ENCODE results near the gene ERLEC1.
"Not testable (repeated sequence)": the region's sequence is repeated elsewhere in the genome, so short reads cannot be mapped to it uniquely, and the experiment has no call there.

Gene ERLEC1

DNA sequence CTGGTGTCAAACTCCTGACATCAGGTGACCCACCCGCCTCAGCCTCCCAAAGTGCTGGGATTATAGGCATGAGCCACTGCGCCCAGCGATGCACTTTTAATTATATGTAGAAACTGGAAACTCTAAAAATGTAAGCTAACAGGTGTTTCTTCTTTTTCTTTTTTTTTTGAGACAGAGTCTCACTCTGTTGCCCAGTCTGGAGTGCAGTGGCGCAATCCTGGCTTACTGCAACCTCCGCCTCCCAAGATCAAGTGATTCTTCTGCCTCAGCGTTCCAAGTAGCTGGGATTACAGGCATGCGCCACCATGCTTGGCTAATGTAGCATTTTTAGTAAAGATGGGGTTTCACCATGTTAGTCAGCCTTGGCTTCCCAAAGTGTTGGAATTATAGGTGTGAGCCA lies 54.8 kb downstream of the ERLEC1 start:
- H3K4me3 ChIP-seq (ENCODE audit: insufficient read depth in 1 of 2, low read depth in 1 of 2, low read length in 2 of 2); H3K23ac ChIP-seq (ENCODE audit: low read length in 2 of 2); H2BK120ac ChIP-seq (ENCODE audit: low read depth, low read length); H2BK5ac ChIP-seq (ENCODE audit: low read depth, low read length, poor library complexity, severe bottlenecking); H2AFZ ChIP-seq (ENCODE audit: low read depth, low read length); H3K9me3 ChIP-seq (ENCODE audit: control insufficient read depth, low read length); DNase-seq; H3K4ac ChIP-seq (ENCODE audit: low read depth in 1 of 2, low read length in 2 of 2); H4K91ac ChIP-seq (ENCODE audit: low read length); H3K36me3 ChIP-seq (ENCODE audit: control insufficient read depth in 1 of 2, insufficient read depth in 2 of 2, low read depth in 1 of 2, low read length in 2 of 2); H2BK12ac ChIP-seq (ENCODE audit: low read length in 2 of 2); H4K8ac ChIP-seq (ENCODE audit: low read length); H3K14ac ChIP-seq (ENCODE audit: low read length in 2 of 2); H3K4me2 ChIP-seq (ENCODE audit: low read length, poor library complexity, severe bottlenecking); H3K27me3 ChIP-seq (ENCODE audit: control insufficient read depth in 1 of 2, insufficient read depth in 1 of 2, low read length in 2 of 2); H3K27ac ChIP-seq (ENCODE audit: low read length, poor library complexity, severe bottlenecking); H3K79me1 ChIP-seq (replicated peaks; ENCODE audit: low read length, poor library complexity, severe bottlenecking); H2BK15ac ChIP-seq (ENCODE audit: low read depth, poor library complexity, severe bottlenecking); H3K4me1 ChIP-seq (ENCODE audit: control insufficient read depth, insufficient read depth, low read depth, low read length); H2AK5ac ChIP-seq (ENCODE audit: low read length, severe bottlenecking); H3K9ac ChIP-seq (ENCODE audit: low read length); H3K18ac ChIP-seq (ENCODE audit: low read depth in 1 of 2, low read length in 2 of 2): not testable (repeated sequence)
- 98% methylated on average over 5 of the region's 7 CpGs for WGBS

DNA sequence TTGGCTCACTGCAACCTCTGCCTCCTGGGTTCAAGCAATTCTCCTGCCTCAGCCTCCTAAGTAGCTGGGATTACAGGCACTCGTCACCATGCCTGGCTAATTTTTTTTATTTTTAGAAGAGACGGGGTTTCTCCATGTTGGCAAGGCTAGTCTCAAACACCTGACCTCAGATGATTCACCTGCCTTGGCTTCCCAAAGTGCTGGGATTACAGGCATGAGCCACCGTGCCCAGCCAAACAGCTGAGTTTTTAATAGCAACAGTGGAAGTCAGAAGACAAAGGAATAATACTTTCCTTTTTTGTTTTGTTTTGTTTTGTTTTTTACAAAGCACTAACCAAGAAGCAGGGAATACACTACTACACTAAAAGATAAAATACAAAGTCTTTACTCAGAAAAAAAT lies 56.0 kb downstream of the ERLEC1 start:
- Histone ChIP-seq H3K9ac (ENCODE audit: low read length) (no peak overlapping the region), H3K27me3 (ENCODE audit: control insufficient read depth in 1 of 2, insufficient read depth in 1 of 2, low read length in 2 of 2) (no peaks in the 10 kb centered on the region), H3K4me3 (ENCODE audit: insufficient read depth in 1 of 2, low read depth in 1 of 2, low read length in 2 of 2) (no peak overlapping the region), H4K8ac (ENCODE audit: low read length) (no peak overlapping the region), H2AK5ac (ENCODE audit: low read length, severe bottlenecking) (no peak overlapping the region), H3K14ac (ENCODE audit: low read length in 2 of 2) (no peak overlapping the region), H3K4me1 (ENCODE audit: control insufficient read depth, insufficient read depth, low read depth, low read length) (no peaks in the 10 kb centered on the region), H3K4me2 (ENCODE audit: low read length, poor library complexity, severe bottlenecking) (no peak overlapping the region), H3K79me1 (replicated peaks; ENCODE audit: low read length, poor library complexity, severe bottlenecking) (no peaks in the 10 kb centered on the region), H4K91ac (ENCODE audit: low read length) (no peak overlapping the region), H2BK120ac (ENCODE audit: low read depth, low read length) (no peak overlapping the region), H2BK5ac (ENCODE audit: low read depth, low read length, poor library complexity, severe bottlenecking) (no peak overlapping the region), H2BK12ac (ENCODE audit: low read length in 2 of 2) (no peak overlapping the region), H2AFZ (ENCODE audit: low read depth, low read length) (no peak overlapping the region), H3K27ac (ENCODE audit: low read length, poor library complexity, severe bottlenecking) (no peak overlapping the region), H3K23ac (ENCODE audit: low read length in 2 of 2) (no peak overlapping the region), H3K18ac (ENCODE audit: low read depth in 1 of 2, low read length in 2 of 2) (no peak overlapping the region), H3K4ac (ENCODE audit: low read depth in 1 of 2, low read length in 2 of 2) (no peak overlapping the region), H3K9me3 (ENCODE audit: control insufficient read depth, low read length) (peaks cover 2% of the 10 kb centered on the region), H3K36me3 (ENCODE audit: control insufficient read depth in 1 of 2, insufficient read depth in 2 of 2, low read depth in 1 of 2, low read length in 2 of 2) (peaks cover 0 to 2% of the 10 kb centered on the region in 2 experiments), H2BK15ac (ENCODE audit: low read depth, poor library complexity, severe bottlenecking) (no peak overlapping the region)
- no peak for DNase-seq
- WGBS, result 89% methylated on average over 3 of the region's 3 CpGs

- H2BK12ac ChIP-seq (ENCODE audit: low read length in 2 of 2), result no peak overlapping the region
- peaks cover 2% of the 10 kb centered on the region for H3K9me3 ChIP-seq (ENCODE audit: control insufficient read depth, low read length)
- H2BK5ac ChIP-seq (ENCODE audit: low read depth, low read length, poor library complexity, severe bottlenecking), result no peak overlapping the region
- DNase-seq, result no peak
- H3K36me3 ChIP-seq (ENCODE audit: control insufficient read depth in 1 of 2, insufficient read depth in 2 of 2, low read depth in 1 of 2, low read length in 2 of 2), result peaks cover 0 to 7% of the 10 kb centered on the region in 2 experiments
- H3K18ac ChIP-seq (ENCODE audit: low read depth in 1 of 2, low read length in 2 of 2), result no peak overlapping the region
- WGBS, result 84% methylated on average over 1 of the region's 2 CpGs
- no peak overlapping the region for H3K4ac ChIP-seq (ENCODE audit: low read depth in 1 of 2, low read length in 2 of 2)
- H3K4me2 ChIP-seq (ENCODE audit: low read length, poor library complexity, severe bottlenecking), result no peak overlapping the region
- H3K27me3 ChIP-seq (ENCODE audit: control insufficient read depth in 1 of 2, insufficient read depth in 1 of 2, low read length in 2 of 2), result no peaks in the 10 kb centered on the region
- H3K4me3 ChIP-seq (ENCODE audit: insufficient read depth in 1 of 2, low read depth in 1 of 2, low read length in 2 of 2), result no peak overlapping the region
- H3K23ac ChIP-seq (ENCODE audit: low read length in 2 of 2), result no peak overlapping the region
- no peaks in the 10 kb centered on the region for H3K4me1 ChIP-seq (ENCODE audit: control insufficient read depth, insufficient read depth, low read depth, low read length)
- H2BK15ac ChIP-seq (ENCODE audit: low read depth, poor library complexity, severe bottlenecking), result no peak overlapping the region
- no peak overlapping the region for H2AFZ ChIP-seq (ENCODE audit: low read depth, low read length)
- H2BK120ac ChIP-seq (ENCODE audit: low read depth, low read length), result no peak overlapping the region
- no peaks in the 10 kb centered on the region for H3K79me1 ChIP-seq (replicated peaks; ENCODE audit: low read length, poor library complexity, severe bottlenecking)
- no peak overlapping the region for H4K91ac ChIP-seq (ENCODE audit: low read length)
- no peak overlapping the region for H2AK5ac ChIP-seq (ENCODE audit: low read length, severe bottlenecking)
- H3K9ac ChIP-seq (ENCODE audit: low read length), result no peak overlapping the region
- no peak overlapping the region for H3K27ac ChIP-seq (ENCODE audit: low read length, poor library complexity, severe bottlenecking)
- no peak overlapping the region for H3K14ac ChIP-seq (ENCODE audit: low read length in 2 of 2)
- H4K8ac ChIP-seq (ENCODE audit: low read length), result no peak overlapping the region
Measured at GRCh38 chr2:53843595-53843994, 56.8 kb downstream of the ERLEC1 start.

DNA sequence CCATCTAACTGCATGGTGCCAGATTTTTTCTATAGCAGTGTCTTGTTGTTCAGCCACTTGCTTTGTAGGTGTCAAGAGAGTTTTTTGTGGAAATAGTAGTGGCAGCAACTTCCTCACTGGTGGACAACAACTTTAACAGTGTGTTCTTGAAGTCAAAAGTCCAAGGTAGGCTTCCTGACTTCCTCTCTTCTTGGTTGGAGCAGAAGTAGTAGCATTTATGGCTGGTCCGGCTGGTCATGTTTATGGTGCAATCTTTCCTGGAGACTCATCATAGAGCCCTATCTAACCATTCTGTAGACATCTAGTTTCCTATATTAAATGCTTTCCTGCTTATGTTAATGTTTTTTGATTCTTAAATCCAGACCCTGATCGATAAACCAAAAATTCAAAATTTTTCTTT lies 61.2 kb downstream of the ERLEC1 start:
- peaks cover under 1 to 13% of the 10 kb centered on the region in 2 experiments for H3K36me3 ChIP-seq (ENCODE audit: control insufficient read depth in 1 of 2, insufficient read depth in 2 of 2, low read depth in 1 of 2, low read length in 2 of 2)
- H2AK5ac ChIP-seq (ENCODE audit: low read length, severe bottlenecking), result no peak overlapping the region
- H3K18ac ChIP-seq (ENCODE audit: low read depth in 1 of 2, low read length in 2 of 2), result no peak overlapping the region
- no peak overlapping the region for H3K14ac ChIP-seq (ENCODE audit: low read length in 2 of 2)
- H3K4ac ChIP-seq (ENCODE audit: low read depth in 1 of 2, low read length in 2 of 2), result no peak overlapping the region
- H3K4me3 ChIP-seq (ENCODE audit: insufficient read depth in 1 of 2, low read depth in 1 of 2, low read length in 2 of 2), result no peak overlapping the region
- no peak overlapping the region for H3K4me2 ChIP-seq (ENCODE audit: low read length, poor library complexity, severe bottlenecking)
- no peak overlapping the region for H2BK120ac ChIP-seq (ENCODE audit: low read depth, low read length)
- no peaks in the 10 kb centered on the region for H3K4me1 ChIP-seq (ENCODE audit: control insufficient read depth, insufficient read depth, low read depth, low read length)
- H4K8ac ChIP-seq (ENCODE audit: low read length), result no peak overlapping the region
- no peak for DNase-seq
- no peak overlapping the region for H3K23ac ChIP-seq (ENCODE audit: low read length in 2 of 2)
- H2AFZ ChIP-seq (ENCODE audit: low read depth, low read length), result no peak overlapping the region
- no CpG with 5 or more reads among the region's 2 CpGs for WGBS
- no peak overlapping the region for H4K91ac ChIP-seq (ENCODE audit: low read length)
- H2BK5ac ChIP-seq (ENCODE audit: low read depth, low read length, poor library complexity, severe bottlenecking), result no peak overlapping the region
- no peak overlapping the region for H2BK15ac ChIP-seq (ENCODE audit: low read depth, poor library complexity, severe bottlenecking)
- H3K79me1 ChIP-seq (replicated peaks; ENCODE audit: low read length, poor library complexity, severe bottlenecking), result peaks cover 4% of the 10 kb centered on the region
- H3K27me3 ChIP-seq (ENCODE audit: control insufficient read depth in 1 of 2, insufficient read depth in 1 of 2, low read length in 2 of 2), result no peaks in the 10 kb centered on the region
- no peak overlapping the region for H3K9ac ChIP-seq (ENCODE audit: low read length)
- H3K27ac ChIP-seq (ENCODE audit: low read length, poor library complexity, severe bottlenecking), result no peak overlapping the region
- no peaks in the 10 kb centered on the region for H3K9me3 ChIP-seq (ENCODE audit: control insufficient read depth, low read length)
- no peak overlapping the region for H2BK12ac ChIP-seq (ENCODE audit: low read length in 2 of 2)
